HG02763 (cell line): Measurements from ENCODE around the gene TIMP1.

Source experiments
- ATAC-seq: cut with Tn5 transposase; IDR thresholded peaks from one replicate; pipeline ENCODE4 v1.9.1; 2021; ENCODE audit warnings: mild to moderate bottlenecking, moderate library complexity; ENCODE audit not compliant: unreplicated experiment

TIMP1 gene

DNA sequence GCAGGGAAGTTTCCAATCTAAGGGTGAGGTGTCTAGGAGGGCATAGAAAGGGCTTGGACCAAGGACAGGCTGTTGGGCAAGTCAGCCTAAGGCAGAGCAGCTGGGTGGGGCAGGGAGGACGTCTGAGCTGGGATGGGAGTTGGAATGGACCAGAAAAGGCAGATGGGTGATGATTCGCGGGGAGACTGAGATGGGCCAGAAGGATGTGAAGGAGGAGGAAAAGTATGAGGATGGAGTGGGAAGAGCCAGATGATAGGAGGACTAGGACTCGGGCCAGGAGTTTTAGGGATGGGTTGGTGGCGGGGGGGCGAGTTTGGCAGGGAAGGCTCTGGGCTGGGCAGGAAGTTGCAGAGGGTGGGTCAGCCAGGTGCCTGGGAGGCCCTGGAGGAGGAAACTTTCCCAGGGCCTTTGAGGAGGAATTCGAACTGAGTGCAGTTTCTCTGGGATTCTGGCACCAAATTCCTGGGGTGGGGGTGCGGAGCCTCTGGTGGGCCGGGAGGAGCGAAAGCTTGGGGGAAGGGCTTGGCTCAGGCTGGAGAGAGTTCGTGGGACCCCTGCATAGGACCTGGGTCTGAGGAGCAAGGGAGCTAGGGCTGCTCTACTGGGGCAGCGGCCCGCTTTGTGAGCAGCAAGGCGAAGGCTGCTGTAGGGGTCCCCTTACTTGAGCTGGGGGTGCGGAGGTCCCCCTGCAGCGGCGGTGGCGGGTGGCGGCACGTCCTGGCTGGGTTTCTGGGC, 8.7 kb upstream of the TIMP1 start:
- no peak for ATAC-seq

DNA sequence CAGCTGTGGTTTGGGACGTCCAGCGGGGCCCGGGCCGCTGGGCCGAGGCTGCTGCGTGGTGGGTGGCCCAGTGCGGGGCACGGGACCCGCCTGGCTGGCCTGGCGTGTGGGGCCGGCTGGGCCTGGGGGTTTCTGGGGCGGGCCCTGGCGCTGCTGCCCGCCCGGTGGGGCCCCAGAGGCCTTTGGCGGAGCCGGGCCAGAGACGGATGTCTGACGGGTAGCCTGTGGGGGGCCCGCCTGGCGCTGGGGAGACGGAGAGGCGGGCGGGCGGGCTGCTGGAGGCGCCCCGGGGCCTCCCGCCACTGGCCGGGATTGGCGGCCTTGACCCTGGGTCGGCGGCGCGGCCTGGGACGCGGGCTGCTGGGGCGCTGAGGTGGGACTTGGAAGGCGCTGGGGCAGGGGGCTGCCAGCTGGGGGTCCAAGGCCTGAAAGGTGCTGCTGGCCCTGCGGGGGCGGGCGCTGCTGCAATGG, 8.1 kb upstream of the TIMP1 start:
- no peak for ATAC-seq

DNA sequence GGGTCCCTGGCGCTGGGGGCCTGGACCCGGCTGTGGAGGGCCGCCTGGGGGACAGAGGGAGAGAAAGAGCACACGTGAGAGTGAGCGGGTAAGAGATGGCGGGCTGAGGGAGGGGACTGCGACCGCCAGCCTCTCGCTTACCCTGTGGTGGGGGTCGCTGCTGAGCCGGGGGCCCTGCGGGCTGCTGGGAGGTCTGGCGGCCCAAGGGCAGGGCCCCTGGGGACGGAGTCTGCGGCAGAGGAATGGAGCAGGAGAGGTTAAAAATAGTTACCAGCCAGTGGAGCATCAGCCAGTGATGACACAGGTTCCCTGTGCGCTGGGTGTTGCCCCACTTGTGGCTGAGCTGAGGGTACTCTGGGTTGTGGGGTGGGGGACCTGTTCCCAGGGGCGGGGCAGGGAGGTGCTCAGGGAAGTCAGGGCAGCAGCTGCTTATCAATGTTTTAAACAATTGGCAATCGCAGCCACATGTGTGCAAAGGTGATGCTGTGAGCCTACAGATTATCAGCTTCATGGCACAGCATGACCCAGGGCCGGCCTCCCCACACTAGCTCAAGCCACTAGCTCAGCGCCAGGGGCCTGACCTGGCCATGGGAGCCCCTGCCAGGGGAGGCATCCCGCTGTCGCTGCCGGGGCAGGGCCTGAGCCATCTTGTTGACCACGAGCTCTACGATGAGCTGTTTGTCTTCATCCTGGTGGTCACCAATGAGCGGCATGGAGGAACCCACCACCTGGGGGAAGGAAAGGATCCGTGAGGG, 7.5 kb upstream of the TIMP1 start:
- ATAC-seq = no peak

DNA sequence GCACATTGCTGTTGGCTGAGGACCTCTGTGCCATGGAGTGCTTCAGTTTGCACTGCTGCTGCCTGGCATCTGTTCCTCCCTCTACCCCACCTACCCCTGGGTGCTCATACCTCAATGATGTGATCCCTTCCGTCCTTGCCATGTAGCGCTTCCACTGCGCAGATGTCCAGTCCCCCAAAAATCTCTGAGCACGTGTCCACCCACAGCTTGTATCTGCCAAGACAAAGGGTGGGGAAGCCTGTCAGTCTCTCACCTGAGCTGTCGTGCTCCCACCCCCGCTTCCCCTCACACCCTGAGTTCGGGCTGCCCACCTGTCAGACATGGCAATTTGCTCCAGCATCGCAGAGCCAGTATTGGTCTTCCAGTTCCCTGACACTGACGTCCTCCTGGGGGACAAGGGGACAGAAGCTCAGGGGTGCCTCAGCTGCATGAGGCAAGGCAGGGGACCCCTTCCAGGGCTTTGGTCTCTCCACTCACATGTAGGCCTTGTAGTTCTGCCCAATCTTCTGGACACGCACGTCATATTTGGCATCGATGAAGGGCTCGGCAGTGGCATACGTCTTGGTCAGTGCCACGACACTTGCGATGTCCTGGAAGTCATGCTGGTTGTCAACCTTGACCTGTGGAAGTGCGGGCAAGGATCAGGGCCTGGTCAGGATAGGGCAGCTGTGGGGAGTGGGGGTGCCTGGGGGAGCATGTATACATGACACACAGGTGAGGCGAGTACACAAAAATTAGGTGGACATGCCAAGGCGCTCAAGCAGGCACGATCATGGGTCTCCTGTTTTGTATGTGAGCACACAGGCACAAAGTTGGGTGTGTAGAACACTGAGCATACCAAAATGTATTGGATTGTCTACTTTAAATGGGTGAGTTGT, 6.0 kb upstream of the TIMP1 start:
- ATAC-seq = no peak

DNA sequence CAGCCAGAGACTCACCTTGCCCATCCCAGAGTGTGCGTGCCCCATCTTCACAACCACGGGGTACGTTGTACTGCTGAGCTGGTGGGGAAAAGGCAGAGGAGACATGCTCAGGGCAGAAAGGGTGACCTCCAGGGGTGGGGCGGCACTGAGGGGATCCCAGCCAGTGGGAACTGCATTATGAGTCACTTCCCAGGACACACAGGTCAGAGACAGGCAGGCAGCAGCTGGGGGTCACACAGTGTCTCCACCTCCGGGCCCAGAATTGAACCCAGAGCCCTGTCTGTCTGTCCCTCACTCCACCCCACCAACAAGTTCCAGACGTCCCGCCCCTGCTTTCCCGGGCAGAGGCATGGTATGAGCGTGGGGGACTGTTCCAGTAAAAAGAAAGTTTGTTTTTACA, 4.8 kb upstream of the TIMP1 start:
- ATAC-seq = no peak

DNA sequence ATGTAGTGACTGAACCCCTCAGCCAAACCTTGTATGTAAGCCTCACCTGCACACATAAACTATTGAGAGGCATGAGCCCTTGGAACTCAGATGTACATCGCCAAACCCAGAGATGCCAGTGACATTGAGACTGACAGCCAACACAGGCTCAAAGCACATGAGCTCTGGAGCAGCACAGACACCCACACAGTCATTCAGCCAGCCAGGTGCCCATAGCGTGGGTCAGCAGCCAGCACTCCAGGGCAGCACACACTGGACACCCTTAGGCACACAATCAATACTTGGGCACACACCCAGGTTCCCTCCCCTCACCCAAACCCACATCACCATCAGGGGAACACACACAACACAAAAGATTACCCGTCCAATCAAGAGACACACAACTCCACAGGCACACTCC, 4.3 kb upstream of the TIMP1 start:
- no peak for ATAC-seq

DNA sequence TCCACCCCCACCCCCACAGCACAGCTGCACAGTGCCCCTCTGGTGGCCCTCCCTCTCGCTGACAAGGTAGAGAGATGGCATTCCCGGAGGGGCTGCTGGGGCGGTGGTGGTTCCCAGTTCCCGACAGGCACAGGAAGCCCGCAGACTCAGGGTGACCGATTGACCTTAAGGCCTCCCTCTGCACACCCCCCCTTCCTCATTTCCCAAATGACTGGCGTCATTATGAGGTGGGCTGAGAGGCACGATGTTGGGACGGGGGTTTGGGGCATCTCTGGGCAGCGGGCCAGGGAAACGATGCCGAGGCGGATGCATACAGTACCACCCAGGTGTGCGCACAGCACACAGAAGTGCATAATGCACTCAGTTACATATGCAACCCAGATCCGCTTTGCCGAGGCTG, 3.5 kb upstream of the TIMP1 start:
- no peak for ATAC-seq

DNA sequence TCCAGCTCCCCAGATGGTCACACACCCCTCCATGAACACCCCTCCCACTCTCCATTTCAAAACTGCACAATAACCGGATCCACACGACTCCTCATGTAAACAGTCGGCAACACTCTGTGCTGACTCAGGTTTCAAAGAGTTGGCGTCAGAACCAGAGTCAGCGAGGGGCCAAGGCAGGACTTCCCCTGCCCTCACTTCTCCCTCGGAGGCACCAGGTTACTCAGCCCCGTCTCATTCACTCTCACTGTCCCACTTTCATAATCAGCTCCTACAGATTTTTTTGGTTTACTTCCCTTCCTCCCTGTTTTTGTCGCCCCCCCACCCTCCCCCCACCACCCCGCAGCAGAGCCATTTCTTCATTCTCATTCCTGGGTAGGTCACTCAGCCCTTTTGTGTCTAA, 2.7 kb upstream of the TIMP1 start:
- ATAC-seq = no peak

DNA sequence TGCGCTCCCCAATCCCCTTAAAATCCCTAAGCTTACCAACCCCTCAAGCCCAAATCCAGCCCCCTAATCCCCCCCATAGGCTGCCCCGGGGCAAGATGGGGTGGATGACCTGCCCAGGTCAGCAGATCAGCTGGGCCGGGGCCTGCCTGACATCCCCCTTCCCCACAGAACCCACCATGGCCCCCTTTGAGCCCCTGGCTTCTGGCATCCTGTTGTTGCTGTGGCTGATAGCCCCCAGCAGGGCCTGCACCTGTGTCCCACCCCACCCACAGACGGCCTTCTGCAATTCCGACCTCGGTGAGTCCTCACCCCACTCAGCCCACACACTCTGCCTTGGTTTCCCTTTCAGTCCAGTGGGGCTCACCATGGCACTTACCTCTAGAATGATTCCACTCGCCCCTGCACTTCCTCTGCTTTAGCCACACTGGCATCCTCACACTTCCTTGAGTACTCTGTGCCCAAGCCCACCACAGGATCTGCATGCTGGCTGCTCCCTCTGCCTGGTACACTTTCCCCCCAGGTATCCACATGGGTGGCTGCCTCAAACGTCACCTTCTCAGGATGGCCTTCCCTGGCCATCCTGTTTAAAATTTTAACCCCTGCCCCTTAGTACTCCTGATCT, 1.1 kb downstream of the TIMP1 start:
- no peak for ATAC-seq

DNA sequence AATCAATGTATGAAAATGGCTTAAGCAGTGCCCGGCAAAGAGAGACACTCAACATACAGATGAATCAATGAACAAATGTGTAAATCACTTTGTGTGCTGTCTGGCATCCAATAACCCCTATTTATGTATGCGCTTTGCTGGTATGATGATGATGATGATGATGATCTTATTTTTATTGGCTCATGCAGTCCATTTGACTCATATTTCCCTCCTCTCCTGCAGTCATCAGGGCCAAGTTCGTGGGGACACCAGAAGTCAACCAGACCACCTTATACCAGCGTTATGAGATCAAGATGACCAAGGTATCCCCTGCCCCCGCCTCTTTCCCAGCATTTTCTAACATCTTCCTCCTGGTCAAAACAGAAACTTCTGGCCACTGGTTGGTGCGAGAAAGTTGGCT, 2.5 kb downstream of the TIMP1 start:
- no peak for ATAC-seq

DNA sequence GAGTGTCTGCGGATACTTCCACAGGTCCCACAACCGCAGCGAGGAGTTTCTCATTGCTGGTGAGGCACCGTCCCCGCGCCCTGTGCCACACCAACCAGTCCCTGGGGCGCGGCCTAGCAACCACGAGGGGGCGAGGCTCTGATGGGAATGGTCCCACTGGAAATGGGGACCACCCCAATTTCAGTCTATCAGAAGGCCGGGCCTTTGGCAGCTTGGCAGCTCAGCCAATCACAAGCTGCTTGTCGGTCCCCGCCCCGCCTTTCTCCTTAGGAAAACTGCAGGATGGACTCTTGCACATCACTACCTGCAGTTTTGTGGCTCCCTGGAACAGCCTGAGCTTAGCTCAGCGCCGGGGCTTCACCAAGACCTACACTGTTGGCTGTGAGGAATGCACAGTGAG, 3.0 kb downstream of the TIMP1 start:
- ATAC-seq = no peak

DNA sequence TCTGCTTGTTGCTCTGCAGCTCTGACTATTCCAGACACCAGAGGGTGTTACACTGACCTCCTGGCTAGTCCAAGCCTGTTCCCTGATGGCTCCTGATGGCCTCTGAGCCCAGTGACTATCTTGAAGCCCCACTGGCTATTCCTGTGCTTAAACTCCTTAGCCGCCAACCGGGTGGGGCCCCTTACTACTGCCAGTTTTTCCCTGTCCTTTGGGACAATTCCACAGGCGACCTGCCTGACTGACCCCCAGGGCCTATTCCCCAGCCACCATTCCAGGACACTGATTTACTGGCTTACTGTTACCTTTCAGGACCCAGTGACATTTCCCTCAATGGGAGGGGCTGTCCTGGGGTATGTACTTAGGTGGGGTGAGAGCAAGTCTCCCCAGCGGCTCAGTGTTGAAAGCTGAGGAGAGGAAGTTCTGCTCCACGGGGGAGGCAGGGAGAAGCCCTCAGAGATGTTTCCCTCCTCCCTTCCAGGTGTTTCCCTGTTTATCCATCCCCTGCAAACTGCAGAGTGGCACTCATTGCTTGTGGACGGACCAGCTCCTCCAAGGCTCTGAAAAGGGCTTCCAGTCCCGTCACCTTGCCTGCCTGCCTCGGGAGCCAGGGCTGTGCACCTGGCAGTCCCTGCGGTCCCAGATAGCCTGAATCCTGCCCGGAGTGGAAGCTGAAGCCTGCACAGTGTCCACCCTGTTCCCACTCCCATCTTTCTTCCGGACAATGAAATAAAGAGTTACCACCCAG, 4.0 kb downstream of the TIMP1 start:
- ATAC-seq = no peak

DNA sequence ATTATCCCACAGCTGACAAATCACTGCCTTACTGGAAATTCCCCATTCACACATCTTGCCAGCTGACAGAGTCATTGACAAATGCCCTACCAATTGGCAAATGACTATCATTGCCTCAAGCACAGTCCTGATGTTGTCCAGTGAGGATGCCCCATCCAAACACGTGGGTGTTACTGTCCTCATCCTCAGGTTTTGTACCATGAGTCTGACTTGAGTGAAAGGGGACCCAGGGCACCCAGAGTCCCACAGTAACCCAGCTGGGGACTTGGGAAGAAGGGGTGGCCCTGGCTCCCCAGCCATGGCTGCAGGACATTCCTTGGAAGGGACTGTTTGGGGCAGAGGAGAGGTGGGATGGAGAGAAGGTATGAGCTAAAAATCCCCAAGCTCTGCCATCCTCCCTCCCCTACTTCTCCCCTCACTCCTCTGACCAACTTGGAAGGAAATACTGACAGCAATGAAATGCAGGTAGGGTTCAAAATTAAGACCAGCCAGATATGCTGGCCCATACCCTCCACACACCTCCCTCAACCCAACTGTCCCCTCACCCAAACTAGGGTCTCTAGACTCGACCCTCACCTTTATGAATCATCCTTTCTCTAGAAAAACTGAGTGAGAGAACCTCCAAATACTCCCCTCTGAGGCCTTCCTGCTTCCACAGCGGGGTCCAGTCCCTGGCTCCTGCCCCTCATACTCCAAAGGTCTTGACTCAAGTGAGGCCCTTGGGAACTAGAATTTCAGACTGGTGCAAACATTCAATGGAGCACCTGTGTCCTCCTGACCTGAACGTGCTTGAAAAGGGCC, 5.1 kb downstream of the TIMP1 start:
- ATAC-seq = no peak

DNA sequence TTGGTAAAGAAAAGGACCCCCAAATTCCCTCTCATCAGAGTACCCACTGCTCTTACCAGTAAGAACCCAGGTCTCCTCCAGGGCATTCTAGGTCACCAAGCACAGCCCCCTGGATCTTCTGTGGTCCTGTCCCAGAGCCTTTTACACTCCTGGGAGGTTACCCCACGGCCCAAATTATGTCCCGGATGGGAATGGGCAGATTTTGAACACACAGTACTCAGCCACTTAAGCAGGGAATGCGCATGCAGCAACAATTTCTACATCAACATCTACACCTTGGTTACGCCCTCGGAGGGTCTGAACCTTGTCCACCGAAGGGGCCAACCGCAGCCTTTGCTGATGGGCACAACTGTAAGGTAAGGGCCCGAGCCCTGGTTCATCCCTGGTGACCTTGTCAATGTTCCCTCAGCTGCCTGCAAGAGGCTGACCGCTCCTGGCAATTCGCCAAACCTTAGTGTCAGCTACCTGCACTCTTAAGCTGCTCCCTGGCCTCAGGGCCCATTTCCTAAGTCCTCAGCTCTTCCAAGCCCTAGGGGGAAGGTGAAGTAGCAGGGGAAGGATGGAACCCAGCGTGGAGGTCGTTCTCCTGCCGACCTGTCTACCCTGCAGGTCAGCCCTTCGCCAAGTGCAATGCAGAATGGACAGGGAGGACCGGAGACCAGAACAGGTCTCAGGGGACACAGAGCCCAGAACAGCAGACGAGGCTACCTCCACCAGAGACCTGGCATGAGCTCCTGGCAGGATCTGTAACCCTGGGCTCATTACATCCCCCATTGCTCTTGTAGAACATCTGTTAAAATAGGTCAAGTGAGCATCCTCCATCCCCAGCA, 5.9 kb downstream of the TIMP1 start:
- no peak for ATAC-seq

DNA sequence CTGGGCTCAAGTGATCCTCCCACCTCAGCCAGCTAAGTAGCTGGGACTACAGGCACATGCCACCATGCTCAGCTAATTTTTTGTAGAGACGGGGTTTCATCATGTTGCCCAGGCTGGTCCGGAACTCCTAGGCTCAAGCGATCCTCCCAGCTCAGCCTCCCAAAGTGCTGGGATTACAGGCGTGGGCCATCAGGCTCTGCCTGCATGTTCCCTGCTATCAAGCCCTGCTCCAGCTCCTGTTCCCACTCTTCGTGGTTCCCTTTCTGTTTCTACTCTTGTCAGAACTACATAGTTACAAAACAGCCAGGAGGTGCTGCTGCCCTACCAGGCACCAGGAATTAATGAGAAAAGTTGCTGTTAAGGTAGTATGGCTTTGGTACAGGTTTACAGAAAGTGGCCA, 8.7 kb downstream of the TIMP1 start:
- ATAC-seq = no peak

DNA sequence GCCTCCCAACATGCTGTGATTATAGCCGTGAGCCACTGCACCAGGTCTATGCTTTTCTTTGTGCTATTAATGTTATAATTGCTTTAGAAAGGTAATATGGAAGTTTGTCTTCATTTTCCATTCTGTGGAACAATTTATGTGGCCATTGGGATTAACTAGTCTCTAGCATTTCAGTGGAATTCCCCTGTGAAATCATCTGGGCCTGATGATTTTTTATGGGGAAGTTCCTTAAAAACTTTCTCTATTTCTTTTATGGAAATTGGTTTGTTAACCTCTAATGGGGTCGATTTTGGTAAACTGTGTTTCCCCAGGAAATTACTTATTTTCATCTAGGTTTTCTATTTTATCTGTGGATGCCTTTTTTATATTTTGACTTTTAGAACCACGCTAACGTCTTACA, 11.3 kb downstream of the TIMP1 start:
- no peak for ATAC-seq

DNA sequence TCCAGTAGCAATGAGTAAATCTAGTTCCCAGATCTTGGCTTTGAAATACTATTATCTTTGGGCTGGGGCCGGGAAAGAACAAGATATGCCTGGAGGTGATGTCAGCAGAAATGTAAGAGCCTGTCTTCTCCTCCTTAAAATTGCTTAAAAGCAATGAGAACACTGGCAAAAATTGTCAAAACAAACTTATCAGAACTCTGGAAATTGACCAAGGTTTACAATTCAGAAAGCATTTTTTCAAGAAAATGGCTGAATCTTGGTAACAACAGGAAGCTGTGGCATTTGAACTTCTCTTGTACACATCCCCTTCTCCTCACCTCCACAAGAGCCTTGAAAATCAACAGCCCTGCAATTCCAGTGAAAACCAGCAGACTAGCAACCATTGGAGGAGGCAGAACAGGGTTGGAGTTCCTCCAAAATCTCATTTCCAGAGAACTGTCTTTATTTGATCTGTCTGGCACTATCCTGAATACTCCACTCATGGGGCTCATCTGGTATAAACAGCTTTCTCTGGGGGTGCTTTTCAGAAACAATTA, 13.5 kb downstream of the TIMP1 start:
- ATAC-seq = no peak

DNA sequence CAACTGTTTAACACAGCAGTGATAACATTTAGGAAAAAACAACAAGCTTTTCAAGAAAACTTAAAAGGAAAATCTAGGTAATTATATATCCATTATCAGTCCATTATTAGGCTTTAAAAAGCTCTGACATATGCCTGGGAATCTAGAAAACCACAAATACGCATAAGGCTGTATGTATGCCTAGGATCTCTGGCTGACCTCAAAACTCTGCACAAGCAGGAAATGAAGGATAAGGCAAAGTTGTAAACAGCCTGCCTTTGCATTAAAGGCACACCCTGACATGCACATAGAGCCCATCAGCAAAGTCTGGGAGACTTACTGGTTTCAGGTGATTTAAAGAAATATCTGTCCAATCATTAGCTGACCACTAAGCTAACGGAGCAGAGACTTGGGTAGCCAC, 14.0 kb downstream of the TIMP1 start:
- no peak for ATAC-seq
